Measurements from ENCODE around the gene HEXIM1. TPM values are rescaled to one million over a fixed set of nuclear protein-coding genes. Genes with fewer than 3 reads are reported as not detected.

The HEXIM1 gene
- total RNA-seq, 1 donor from 2014 or later = 29.5 TPM

GRCh38 chr17:45197555-45198334 lies 49.5 kb downstream of the HEXIM1 start:
- H3K36me3 Mint-ChIP-seq (ENCODE audit: low read depth) = no peaks in the 10 kb centered on the region
- no peaks in the 10 kb centered on the region for H3K27me3 Mint-ChIP-seq (ENCODE audit: low read depth)
- H3K9me3 Mint-ChIP-seq = no peaks in the 10 kb centered on the region
- peak overlapping the region; percentile 27 for H3K4me3 Mint-ChIP-seq
- H3K27ac Mint-ChIP-seq (ENCODE audit: unreplicated experiment) = no peak overlapping the region
- H3K4me1 Mint-ChIP-seq = peaks cover 19% of the 10 kb centered on the region
- peak; percentile 100 for TF ChIP-seq CTCF (conservative IDR thresholded peaks at IDR 0.05)
- peak; percentile 99 for DNase-seq (ENCODE audit: low read depth, low spot score)

- H3K27ac Mint-ChIP-seq (ENCODE audit: unreplicated experiment) = no peak overlapping the region
- TF ChIP-seq CTCF (conservative IDR thresholded peaks at IDR 0.05) = no peak
- DNase-seq (ENCODE audit: low read depth, low spot score) = no peak
- H3K36me3 Mint-ChIP-seq (ENCODE audit: low read depth) = no peaks in the 10 kb centered on the region
- H3K27me3 Mint-ChIP-seq (ENCODE audit: low read depth) = no peaks in the 10 kb centered on the region
- H3K9me3 Mint-ChIP-seq = no peaks in the 10 kb centered on the region
- H3K4me3 Mint-ChIP-seq = no peak overlapping the region
- peaks cover 19% of the 10 kb centered on the region for H3K4me1 Mint-ChIP-seq
These were observed 52.4 kb downstream of the HEXIM1 start for GRCh38 chr17:45200701-45201100.

GRCh38 chr17:45201457-45201856 lies 53.2 kb downstream of the HEXIM1 start:
- no peaks in the 10 kb centered on the region for H3K36me3 Mint-ChIP-seq (ENCODE audit: low read depth)
- no peak for TF ChIP-seq CTCF (conservative IDR thresholded peaks at IDR 0.05)
- H3K27ac Mint-ChIP-seq (ENCODE audit: unreplicated experiment) = no peak overlapping the region
- H3K4me1 Mint-ChIP-seq = peaks cover 19% of the 10 kb centered on the region
- no peaks in the 10 kb centered on the region for H3K9me3 Mint-ChIP-seq
- no peak overlapping the region for H3K4me3 Mint-ChIP-seq
- no peaks in the 10 kb centered on the region for H3K27me3 Mint-ChIP-seq (ENCODE audit: low read depth)
- DNase-seq (ENCODE audit: low read depth, low spot score) = no peak

Small RNA genes lying within 50 kb of the gene (microRNA-seq; reads per million reads assigned to microRNA genes)
- gene MIR6784 = not detected

Other genes with a start within 250 kb of the HEXIM1 start
- gene EFTUD2, start 249.0 kb upstream of the HEXIM1 start, total RNA-seq = 192 and 196 TPM in 2 replicates
- not detected in 2 replicates for gene GFAP, start 233.0 kb upstream of the HEXIM1 start, total RNA-seq
- gene KIF18B, start 200.7 kb upstream of the HEXIM1 start, total RNA-seq = 87.3 and 93.1 TPM in 2 replicates
- gene C1QL1, start 180.2 kb upstream of the HEXIM1 start, total RNA-seq = 7.1 and 7.7 TPM in 2 replicates
- 89.6 and 91.8 TPM in 2 replicates for gene DCAKD, start 96.8 kb upstream of the HEXIM1 start, total RNA-seq
- 116 and 118 TPM in 2 replicates for gene NMT1, start 87.2 kb upstream of the HEXIM1 start, total RNA-seq
- 34.2 and 36.5 TPM in 2 replicates for gene PLCD3, start 16.0 kb upstream of the HEXIM1 start, total RNA-seq
- 5.4 and 5.5 TPM in 2 replicates for gene ACBD4, start 12.8 kb upstream of the HEXIM1 start, total RNA-seq
- 9.5 and 10.4 TPM in 2 replicates for gene HEXIM2, start 13.4 kb downstream of the HEXIM1 start, total RNA-seq
- 1.1 and 1.2 TPM in 2 replicates for gene FMNL1, start 73.4 kb downstream of the HEXIM1 start, total RNA-seq
- 0.23 and 0.25 TPM in 2 replicates for gene SPATA32, start 113.6 kb downstream of the HEXIM1 start, total RNA-seq
- gene MAP3K14, start 168.5 kb downstream of the HEXIM1 start, total RNA-seq = 9.6 and 11.5 TPM in 2 replicates